HG03558 (cell line): ENCODE results near the gene POM121L12.

Experiments used
- ATAC-seq: cut with Tn5 transposase; IDR thresholded peaks from one replicate; pipeline ENCODE4 v1.9.1; 2021; ENCODE audit warnings: moderate number of reproducible peaks; ENCODE audit not compliant: unreplicated experiment; ENCODE audit errors: extremely low read depth

POM121L12 gene

GRCh38 chr7:53035499-53036412 lies at the start of gene POM121L12:
TSS of gene POM121L12 (plus strand) at chr7:53035633. CDS start at chr7:53035672, 39 bp downstream.
- no peak for ATAC-seq

- no peak for ATAC-seq
These were observed 43.4 kb upstream of the POM121L12 start for GRCh38 chr7:52992001-52992400.

DNA sequence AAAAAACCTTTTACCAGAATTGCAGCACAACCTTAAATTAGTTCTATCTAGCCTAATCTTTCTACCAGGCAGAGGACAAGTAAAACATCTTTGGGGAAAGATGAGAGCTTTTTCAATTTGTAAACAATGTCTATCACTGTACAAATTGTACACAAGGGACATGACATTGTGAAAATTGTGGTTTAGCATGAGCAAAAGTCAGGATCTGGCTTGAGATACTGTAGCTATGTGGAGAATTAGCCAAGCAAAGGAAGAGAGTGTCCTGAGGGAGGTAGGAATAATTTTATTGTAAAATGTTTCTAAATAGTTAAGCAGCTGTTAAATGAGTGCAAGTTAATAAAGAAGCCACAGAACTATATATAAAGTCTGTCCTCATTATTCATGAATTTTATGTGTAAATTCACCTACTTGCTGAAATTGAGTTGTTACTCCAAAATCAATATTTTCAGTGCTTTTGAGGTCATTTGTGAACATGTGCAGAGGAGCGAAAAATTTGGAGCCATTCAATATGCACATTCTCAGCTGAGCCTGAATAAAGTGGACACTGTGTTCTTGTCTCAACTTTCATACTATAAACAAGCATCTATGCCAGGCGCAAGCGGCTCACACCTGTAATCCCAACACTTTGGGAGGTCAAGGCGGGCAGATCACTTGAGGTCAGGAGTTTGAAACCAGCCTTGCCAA lies 42.8 kb upstream of the POM121L12 start:
- no peak for ATAC-seq

GRCh38 chr7:52995676-52996075 lies 39.8 kb upstream of the POM121L12 start:
- no peak for ATAC-seq

- ATAC-seq = no peak
These were observed 34.2 kb upstream of the POM121L12 start for GRCh38 chr7:53001221-53001620.

DNA sequence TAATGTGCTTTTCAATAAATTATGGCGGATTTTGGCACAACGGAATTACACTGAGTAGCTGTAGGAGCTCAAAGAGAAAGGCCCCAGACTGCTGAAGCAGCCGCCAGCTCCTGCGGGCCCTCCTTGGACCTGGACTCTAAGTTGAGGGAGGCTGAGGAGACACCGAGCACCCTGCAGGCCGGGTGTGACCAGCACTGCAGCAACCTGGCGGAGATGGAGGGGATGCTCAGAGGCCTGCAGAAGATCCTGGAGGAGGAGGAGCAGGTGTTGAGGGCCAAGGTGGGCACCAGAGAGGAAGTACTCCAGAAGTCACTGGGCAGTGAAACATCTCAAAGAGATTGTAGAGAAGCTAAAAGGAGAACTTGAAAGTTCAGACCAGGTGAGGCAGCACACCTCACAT lies 33.0 kb upstream of the POM121L12 start:
- no peak for ATAC-seq

DNA sequence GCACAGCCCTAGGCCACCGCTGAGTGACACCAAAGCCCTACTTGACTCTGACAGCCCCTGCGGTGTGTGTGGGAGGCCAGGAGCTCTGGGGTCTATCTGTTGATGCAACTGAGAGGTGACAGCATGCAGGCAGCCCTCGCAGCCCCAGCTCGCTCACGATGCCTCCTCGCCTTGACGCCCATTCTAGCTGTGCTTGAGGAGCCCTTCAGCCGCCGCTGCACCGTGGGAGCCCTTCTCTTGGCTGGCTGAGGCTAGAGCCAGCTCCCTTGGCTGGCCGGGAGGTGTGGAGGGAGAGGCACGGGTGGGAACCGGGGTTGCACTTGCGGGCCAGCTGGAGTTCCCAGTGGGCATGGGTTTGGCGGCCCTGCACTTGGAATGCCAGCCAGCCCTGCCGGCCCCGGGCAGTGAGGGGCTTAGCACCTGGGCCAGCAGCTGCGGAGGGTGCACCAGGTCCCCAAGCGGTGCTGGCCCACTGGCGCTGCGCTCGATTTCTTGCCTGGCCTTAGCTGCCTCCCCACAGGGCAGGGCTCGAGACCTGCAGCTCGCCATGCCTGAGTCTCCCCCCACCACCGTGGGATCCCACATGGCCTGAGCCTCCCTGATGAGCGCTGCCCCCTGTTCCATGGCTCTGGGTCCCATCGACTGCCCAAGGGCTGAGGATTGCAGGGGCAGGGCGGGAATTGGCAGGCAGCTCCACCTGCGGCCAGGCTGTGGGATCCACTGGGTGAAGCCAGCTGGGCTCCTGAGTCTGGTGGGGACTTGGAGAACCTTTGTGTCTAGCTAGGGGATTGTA lies 31.6 kb upstream of the POM121L12 start:
- ATAC-seq = no peak

- ATAC-seq = no peak
These were observed 21.5 kb upstream of the POM121L12 start for GRCh38 chr7:53013925-53014324.

DNA sequence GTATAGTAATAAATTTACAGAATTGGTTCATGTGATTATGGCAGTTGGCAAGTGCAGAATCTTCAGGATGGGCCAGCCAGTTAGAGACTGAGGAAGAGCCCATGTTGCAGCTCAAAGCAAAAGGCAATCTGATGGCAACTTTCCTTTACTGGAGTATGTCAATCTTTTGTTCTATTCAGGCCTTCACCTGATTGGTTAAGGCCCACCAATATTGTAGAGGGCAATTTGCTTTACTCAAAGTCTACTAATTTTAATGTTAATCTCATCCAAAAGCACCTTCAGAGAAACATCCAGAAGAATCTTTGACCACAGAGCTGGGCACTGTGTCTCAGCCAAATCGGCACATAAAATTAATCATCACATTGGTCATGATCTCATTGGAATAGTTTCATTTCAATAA lies 20.0 kb upstream of the POM121L12 start:
- no peak for ATAC-seq

GRCh38 chr7:53022893-53023292 lies 12.5 kb upstream of the POM121L12 start:
- ATAC-seq = no peak

DNA sequence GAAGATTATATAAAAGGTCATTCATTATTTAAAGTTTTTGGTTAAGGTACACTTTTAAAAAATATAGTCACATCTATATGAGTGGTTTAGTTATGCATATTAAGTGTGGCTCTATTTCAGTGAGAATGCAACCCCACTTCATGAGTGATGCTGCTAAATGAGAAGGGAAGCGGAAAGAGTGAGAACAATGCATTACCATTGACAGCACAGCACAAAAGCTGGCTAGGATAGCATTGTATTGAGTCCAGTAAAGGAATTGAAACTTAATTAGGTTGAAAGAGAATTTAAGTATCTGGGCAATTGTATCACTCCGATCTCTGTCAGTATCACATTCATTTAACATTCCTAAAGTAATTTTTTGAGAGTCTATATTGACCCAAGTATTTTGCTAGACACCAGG lies 13.2 kb downstream of the POM121L12 start:
- ATAC-seq = no peak

- no peak for ATAC-seq
These were observed 15.0 kb downstream of the POM121L12 start for GRCh38 chr7:53050433-53050832.

DNA sequence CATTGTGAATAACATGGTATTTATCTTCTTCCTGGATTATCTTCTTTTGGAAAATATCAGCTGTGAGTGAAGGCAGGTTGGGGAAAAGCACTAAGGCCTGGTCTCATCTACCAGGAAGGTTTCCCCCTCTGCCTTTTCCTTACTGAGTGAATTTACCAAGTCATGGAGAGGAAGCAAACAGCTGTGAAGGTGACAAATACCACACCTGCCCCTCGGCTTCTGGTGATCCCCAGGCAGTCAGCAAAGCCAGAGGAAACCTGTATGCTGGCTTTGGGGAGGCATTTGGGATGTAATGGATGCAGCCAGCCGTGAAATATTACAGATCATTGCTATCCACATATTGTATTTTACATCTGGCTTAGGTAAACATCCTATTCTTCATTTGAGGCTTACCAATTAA lies 24.2 kb downstream of the POM121L12 start:
- no peak for ATAC-seq

DNA sequence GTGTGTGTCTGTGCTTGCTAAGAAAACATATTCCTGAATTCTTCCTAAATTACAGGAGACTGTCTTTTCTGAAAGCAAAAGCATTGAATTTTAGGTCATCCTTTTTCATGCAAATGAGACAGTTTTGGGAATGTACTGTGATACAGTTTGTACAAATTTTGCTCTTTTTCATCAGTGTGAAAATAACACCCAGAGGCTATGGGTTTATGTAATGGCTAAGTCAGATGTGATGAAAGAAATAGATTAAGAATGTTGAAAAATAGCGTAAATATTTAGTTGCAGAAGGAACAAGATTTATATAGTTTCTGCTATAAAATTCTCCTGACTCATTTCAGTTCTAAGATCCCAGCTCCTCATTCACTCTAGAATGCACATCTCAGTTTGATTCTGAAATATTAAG lies 24.6 kb downstream of the POM121L12 start:
- ATAC-seq = no peak

- no peak for ATAC-seq
These were observed 27.4 kb downstream of the POM121L12 start for GRCh38 chr7:53062796-53063195.

DNA sequence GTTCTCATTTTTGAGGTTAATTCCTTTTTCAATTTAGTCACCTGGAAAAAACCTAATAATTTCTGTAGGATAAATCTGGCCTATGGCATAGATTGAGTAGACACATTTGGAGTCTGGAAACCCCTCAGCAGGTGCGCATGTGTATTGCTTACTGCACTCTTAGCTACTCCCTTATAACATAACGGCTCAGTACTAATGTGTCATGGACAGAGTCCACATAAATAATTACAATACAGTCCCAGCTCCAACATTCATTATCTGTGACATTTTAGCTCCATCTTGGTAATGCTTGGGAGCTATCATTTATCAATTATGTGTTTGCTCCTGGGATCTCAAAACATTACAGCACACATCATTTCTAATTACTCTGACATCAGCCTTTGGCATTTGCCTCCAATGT lies 33.2 kb downstream of the POM121L12 start:
- no peak for ATAC-seq

- ATAC-seq = no peak
These were observed 35.5 kb downstream of the POM121L12 start for GRCh38 chr7:53070883-53071282.
